Skeletal muscle tissue (tissue), 4 donors: ENCODE measurements around the gene BNC2. TPM values are rescaled to one million over a fixed set of nuclear protein-coding genes. Genes with fewer than 3 reads are reported as not detected.

Experiments
- H3K27ac ChIP-seq: one replicate; pipeline ENCODE4 v1.7.0; 2013; ENCODE audit warnings: mild to moderate bottlenecking, low read depth, low read length, inconsistent platforms
- H3K27me3 ChIP-seq, 3 donors: one replicate each; pipeline ENCODE4 v1.7.0; 2013; ENCODE audit warnings: low read length in 3 of 3; ENCODE audit not compliant: control insufficient read depth in 3 of 3, insufficient read depth in 3 of 3
- H3K36me3 ChIP-seq, 3 donors: one replicate each; pipeline ENCODE4 v1.7.0; 2013; ENCODE audit warnings: low read length in 3 of 3; ENCODE audit not compliant: control insufficient read depth in 3 of 3, insufficient read depth in 3 of 3
- H3K4me1 ChIP-seq, 3 donors: one replicate each; pipeline ENCODE4 v1.7.0; 2013; ENCODE audit warnings: low read length in 3 of 3, mild to moderate bottlenecking in 3 of 3; ENCODE audit not compliant: control insufficient read depth in 3 of 3, insufficient read depth in 3 of 3
- H3K4me3 ChIP-seq, 3 donors: one replicate each; pipeline ENCODE4 v1.7.0; 2013; ENCODE audit warnings: low read length in 3 of 3
- H3K9ac ChIP-seq, 3 donors: one replicate each; pipeline ENCODE4 v1.7.0; 2013; ENCODE audit warnings: low read length in 3 of 3, mild to moderate bottlenecking in 3 of 3, moderate library complexity in 2 of 3, low read depth in 1 of 3
- H3K9me3 ChIP-seq, 3 donors: one replicate each; pipeline ENCODE4 v1.7.0; 2013; ENCODE audit warnings: low read length in 3 of 3; ENCODE audit not compliant: control insufficient read depth in 3 of 3
- total RNA-seq: library from RNA; depleted of rRNA; stranded (reverse); fragments of >200 nt; gene quantifications from one replicate; pipeline ENCODE4 v1.2.3, GENCODE V29; 2014
- donor health status: Osteomylitis.

BNC2 gene
- total RNA-seq, 1 donor from 2014 or later, result 10.4 TPM

- no peak overlapping the region for H3K27ac ChIP-seq
- no peak overlapping the region for H3K9ac ChIP-seq
- peaks cover 0 to 9% (median 0%) of the 10 kb centered on the region in 3 donors for H3K4me1 ChIP-seq
- peak overlapping the region in 1 of 3 donors; percentile 41 for H3K4me3 ChIP-seq
- no peaks in the 10 kb centered on the region for H3K36me3 ChIP-seq
- H3K9me3 ChIP-seq, result no peaks in the 10 kb centered on the region
- no peaks in the 10 kb centered on the region for H3K27me3 ChIP-seq
Observed at GRCh38 chr9:16515207-16515606, 355.3 kb downstream of the BNC2 start.

GRCh38 chr9:16514131-16514530, 356.3 kb downstream of the BNC2 start:
- Histone ChIP-seq H3K4me3 (no peak overlapping the region), H3K36me3 (no peaks in the 10 kb centered on the region), H3K9ac (no peak overlapping the region), H3K27ac (no peak overlapping the region), H3K9me3 (no peaks in the 10 kb centered on the region), H3K27me3 (no peaks in the 10 kb centered on the region), H3K4me1 (peaks cover 0 to 11% (median 0%) of the 10 kb centered on the region in 3 donors)

- H3K36me3 ChIP-seq, result no peaks in the 10 kb centered on the region
Observed at GRCh38 chr9:16512281-16512680, 358.2 kb downstream of the BNC2 start.

GRCh38 chr9:16510482-16510881, 360.0 kb downstream of the BNC2 start:
- H3K4me3 ChIP-seq, result no peak overlapping the region

More at GRCh38 chr9:16512281-16512680, 358.2 kb downstream of the BNC2 start:
- Histone ChIP-seq H3K9me3 (no peaks in the 10 kb centered on the region), H3K27ac (no peak overlapping the region), H3K27me3 (no peaks in the 10 kb centered on the region), H3K9ac (no peak overlapping the region), H3K4me1 (peaks cover 0 to 11% (median 0%) of the 10 kb centered on the region in 3 donors), H3K4me3 (no peak overlapping the region)

GRCh38 chr9:16509997-16510396, 360.5 kb downstream of the BNC2 start:
- peaks cover 0 to 7% (median 0%) of the 10 kb centered on the region in 3 donors for H3K4me1 ChIP-seq
- no peaks in the 10 kb centered on the region for H3K36me3 ChIP-seq
- no peak overlapping the region for H3K4me3 ChIP-seq
- no peak overlapping the region for H3K9ac ChIP-seq
- no peaks in the 10 kb centered on the region for H3K27me3 ChIP-seq
- H3K27ac ChIP-seq, result peak overlapping the region; percentile 40
- no peaks in the 10 kb centered on the region for H3K9me3 ChIP-seq

More at GRCh38 chr9:16510482-16510881, 360.0 kb downstream of the BNC2 start:
- no peaks in the 10 kb centered on the region for H3K9me3 ChIP-seq
- peak overlapping the region; percentile 40 for H3K27ac ChIP-seq
- no peaks in the 10 kb centered on the region for H3K36me3 ChIP-seq
- no peak overlapping the region for H3K9ac ChIP-seq
- no peaks in the 10 kb centered on the region for H3K27me3 ChIP-seq
- H3K4me1 ChIP-seq, result peaks cover 0 to 11% (median 0%) of the 10 kb centered on the region in 3 donors

GRCh38 chr9:16505199-16505598, 365.3 kb downstream of the BNC2 start:
- Histone ChIP-seq H3K9me3 (no peaks in the 10 kb centered on the region), H3K4me3 (no peak overlapping the region), H3K9ac (peak overlapping the region in 1 of 3 donors; percentile 23), H3K4me1 (peaks cover 0 to 2% (median 0%) of the 10 kb centered on the region in 3 donors), H3K36me3 (no peaks in the 10 kb centered on the region), H3K27me3 (no peaks in the 10 kb centered on the region), H3K27ac (no peak overlapping the region)

- no peak overlapping the region for H3K4me3 ChIP-seq
- H3K9ac ChIP-seq, result no peak overlapping the region
- H3K27me3 ChIP-seq, result no peaks in the 10 kb centered on the region
- no peaks in the 10 kb centered on the region for H3K9me3 ChIP-seq
- H3K27ac ChIP-seq, result no peak overlapping the region
- H3K36me3 ChIP-seq, result no peaks in the 10 kb centered on the region
- no peaks in the 10 kb centered on the region for H3K4me1 ChIP-seq
Observed at GRCh38 chr9:16501726-16502125, 368.7 kb downstream of the BNC2 start.

GRCh38 chr9:16501141-16501540, 369.3 kb downstream of the BNC2 start:
- Histone ChIP-seq H3K27ac (no peak overlapping the region), H3K9ac (no peak overlapping the region), H3K27me3 (no peaks in the 10 kb centered on the region), H3K4me1 (no peaks in the 10 kb centered on the region), H3K9me3 (no peaks in the 10 kb centered on the region), H3K36me3 (no peaks in the 10 kb centered on the region), H3K4me3 (no peak overlapping the region)

GRCh38 chr9:16500386-16500785, 370.1 kb downstream of the BNC2 start:
- Histone ChIP-seq H3K27ac (no peak overlapping the region), H3K4me3 (no peak overlapping the region), H3K9me3 (no peaks in the 10 kb centered on the region), H3K4me1 (no peaks in the 10 kb centered on the region), H3K27me3 (no peaks in the 10 kb centered on the region), H3K9ac (no peak overlapping the region), H3K36me3 (no peaks in the 10 kb centered on the region)

GRCh38 chr9:16499892-16500291, 370.6 kb downstream of the BNC2 start:
- Histone ChIP-seq H3K27ac (no peak overlapping the region), H3K36me3 (no peaks in the 10 kb centered on the region), H3K4me3 (no peak overlapping the region), H3K9me3 (no peaks in the 10 kb centered on the region), H3K4me1 (no peaks in the 10 kb centered on the region), H3K9ac (no peak overlapping the region), H3K27me3 (no peaks in the 10 kb centered on the region)
